ENCODE results near the gene RORC. TPM values are rescaled to one million over a fixed set of nuclear protein-coding genes. Genes with fewer than 3 reads are reported as not detected.
"Not testable (repeated sequence)": the region's sequence is repeated elsewhere in the genome, so short reads cannot be mapped to it uniquely, and the experiment has no call there.

Gene RORC
- total RNA-seq, 1 donor from 2014 or later: not detected

DNA sequence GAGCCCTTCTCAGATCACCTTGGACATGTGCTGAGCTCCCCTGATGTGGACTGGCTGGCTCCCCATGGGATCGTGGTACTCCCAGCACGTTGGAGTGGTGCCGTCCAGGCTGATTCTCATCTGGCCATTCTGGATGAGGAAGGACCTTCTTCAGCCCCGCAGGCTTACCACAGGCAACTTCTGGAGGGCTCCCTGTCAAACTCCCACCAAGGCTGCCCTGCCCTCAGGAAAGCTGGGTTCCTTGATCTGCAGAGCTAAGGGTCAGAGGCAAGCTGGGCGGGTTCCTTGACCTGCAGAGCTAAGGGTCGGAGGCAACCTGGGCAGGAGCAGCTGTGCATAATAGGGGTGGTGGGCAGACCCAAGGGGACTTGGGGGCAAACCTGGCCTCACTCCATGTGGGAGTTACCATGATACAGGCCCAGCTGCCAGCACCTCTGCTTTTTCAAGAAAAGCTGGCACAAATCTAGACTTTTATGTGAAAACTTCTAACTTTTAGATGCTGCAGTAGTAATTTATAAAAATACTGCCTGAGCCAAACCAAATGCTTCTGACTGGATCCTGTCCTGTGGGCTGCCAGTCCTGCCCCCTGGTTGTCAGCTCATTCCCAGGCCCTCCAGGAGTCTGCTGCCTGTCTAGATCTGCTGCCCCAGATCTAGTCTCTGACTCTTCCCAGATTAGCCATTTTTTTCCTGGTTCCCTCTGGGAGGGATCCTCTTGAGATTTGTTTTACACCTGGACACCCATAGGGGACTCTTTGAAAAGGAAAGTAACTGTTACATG is 27.5 kb upstream of the RORC start:
- H3K9me3 Mint-ChIP-seq: no peaks in the 10 kb centered on the region
- no peak overlapping the region for H3K4me3 Mint-ChIP-seq
- no peaks in the 10 kb centered on the region for H3K36me3 Mint-ChIP-seq
- DNase-seq (ENCODE audit: low spot score in 2 of 2, unreplicated experiment in 2 of 2): no peak
- no peak overlapping the region for H3K27ac Mint-ChIP-seq
- H3K27me3 Mint-ChIP-seq (ENCODE audit: low read depth): no peaks in the 10 kb centered on the region
- TF ChIP-seq, protein P1, sequence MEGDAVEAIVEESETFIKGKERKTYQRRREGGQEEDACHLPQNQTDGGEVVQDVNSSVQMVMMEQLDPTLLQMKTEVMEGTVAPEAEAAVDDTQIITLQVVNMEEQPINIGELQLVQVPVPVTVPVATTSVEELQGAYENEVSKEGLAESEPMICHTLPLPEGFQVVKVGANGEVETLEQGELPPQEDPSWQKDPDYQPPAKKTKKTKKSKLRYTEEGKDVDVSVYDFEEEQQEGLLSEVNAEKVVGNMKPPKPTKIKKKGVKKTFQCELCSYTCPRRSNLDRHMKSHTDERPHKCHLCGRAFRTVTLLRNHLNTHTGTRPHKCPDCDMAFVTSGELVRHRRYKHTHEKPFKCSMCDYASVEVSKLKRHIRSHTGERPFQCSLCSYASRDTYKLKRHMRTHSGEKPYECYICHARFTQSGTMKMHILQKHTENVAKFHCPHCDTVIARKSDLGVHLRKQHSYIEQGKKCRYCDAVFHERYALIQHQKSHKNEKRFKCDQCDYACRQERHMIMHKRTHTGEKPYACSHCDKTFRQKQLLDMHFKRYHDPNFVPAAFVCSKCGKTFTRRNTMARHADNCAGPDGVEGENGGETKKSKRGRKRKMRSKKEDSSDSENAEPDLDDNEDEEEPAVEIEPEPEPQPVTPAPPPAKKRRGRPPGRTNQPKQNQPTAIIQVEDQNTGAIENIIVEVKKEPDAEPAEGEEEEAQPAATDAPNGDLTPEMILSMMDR (IDR thresholded peaks at IDR 0.05; ENCODE audit: unreplicated experiment): no peak
- peaks cover 21% of the 10 kb centered on the region for H3K4me1 Mint-ChIP-seq

DNA sequence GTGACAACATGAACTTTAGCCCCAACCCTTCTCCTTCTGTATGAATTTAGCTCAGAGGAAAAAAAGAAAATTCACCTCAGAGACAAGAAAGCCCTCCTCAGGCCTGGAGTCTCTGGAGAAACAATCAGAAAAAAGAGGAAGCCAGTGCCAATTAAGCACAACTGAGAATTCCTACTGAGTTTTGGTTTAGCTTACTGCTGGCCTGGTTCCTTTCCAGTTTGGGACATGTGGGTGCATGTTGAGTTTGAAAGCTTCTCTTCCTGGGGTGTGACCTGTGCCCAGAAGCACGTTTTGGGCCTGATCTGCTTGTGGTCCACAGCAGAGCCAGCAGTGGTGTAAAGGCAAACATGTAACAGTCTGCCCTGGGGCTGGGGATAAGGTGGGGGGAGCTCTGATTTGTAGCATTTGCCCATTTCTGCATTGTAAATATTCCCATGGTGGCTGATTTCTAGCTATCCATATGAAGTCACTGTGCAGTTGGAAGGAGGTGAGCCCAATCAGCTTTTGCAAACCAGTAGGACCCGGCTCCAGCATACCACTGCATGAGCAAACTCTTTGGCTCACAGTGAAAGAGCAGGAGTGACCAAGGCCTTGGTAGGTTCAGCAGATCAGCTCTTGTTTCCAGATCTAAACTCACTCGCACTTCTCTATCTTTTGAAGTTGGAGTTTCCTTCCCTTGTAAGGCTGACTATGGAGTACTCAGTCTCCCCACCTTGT is 26.6 kb upstream of the RORC start:
- TF ChIP-seq, protein P1 (IDR thresholded peaks at IDR 0.05; ENCODE audit: unreplicated experiment): no peak
- Mint-ChIP-seq H3K27ac (no peak overlapping the region), H3K4me3 (no peak overlapping the region), H3K9me3 (no peaks in the 10 kb centered on the region), H3K27me3 (ENCODE audit: low read depth) (no peaks in the 10 kb centered on the region), H3K4me1 (peaks cover 23% of the 10 kb centered on the region), H3K36me3 (no peaks in the 10 kb centered on the region)
- no peak for DNase-seq (ENCODE audit: low spot score in 2 of 2, unreplicated experiment in 2 of 2)

DNA sequence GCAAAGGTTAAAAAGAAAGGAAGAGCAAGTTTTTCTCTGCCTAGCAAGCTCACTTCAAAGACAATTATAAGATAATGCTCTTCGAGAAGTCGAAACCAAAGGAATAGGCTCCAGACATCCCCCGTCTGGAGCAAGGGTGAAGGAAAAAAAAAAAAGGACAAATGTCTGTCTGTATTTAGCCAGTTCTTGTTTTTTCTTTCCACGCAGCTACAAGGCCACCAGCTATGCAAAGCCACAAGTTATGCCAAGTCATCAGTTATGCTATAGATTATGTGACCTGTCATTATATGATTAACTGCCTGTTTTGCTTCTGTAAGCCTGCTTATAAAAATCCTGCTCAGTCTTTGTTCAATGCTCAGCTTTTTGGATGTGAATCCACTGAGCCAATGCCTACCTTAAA is 24.3 kb upstream of the RORC start:
- TF ChIP-seq, protein P1 (IDR thresholded peaks at IDR 0.05; ENCODE audit: unreplicated experiment): no peak
- H3K36me3 Mint-ChIP-seq: no peaks in the 10 kb centered on the region
- no peaks in the 10 kb centered on the region for H3K9me3 Mint-ChIP-seq
- H3K27ac Mint-ChIP-seq: peak overlapping the region; percentile 80
- peaks cover 2% of the 10 kb centered on the region for H3K27me3 Mint-ChIP-seq (ENCODE audit: low read depth)
- peaks cover 21% of the 10 kb centered on the region for H3K4me1 Mint-ChIP-seq
- peak in 1 of 2 experiments; percentile 24 for DNase-seq (ENCODE audit: low spot score in 2 of 2, unreplicated experiment in 2 of 2)
- no peak overlapping the region for H3K4me3 Mint-ChIP-seq

DNA sequence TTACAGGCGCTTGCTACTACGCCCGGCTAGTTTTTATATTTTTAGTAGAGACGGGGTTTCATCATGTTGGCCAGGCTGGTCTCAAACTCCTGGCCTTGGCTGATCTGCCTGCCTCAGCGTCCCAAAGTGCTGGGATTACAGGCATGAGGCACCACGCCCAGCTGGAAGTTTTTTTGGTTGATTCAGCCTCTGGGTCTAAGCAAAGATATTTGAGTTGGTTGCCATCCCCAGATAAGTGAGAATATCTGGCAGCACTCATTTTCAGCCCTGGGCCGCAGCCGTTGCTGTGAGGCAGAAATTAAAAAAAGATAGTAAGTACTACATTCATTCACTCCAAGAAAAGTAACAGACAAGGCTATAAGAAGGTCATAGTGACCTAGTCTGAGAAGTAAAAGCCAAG is 23.9 kb upstream of the RORC start:
- H3K27me3 Mint-ChIP-seq (ENCODE audit: low read depth); H3K9me3 Mint-ChIP-seq; H3K36me3 Mint-ChIP-seq; H3K4me3 Mint-ChIP-seq: not testable (repeated sequence)
- Mint-ChIP-seq H3K4me1 (peaks cover 17% of the 10 kb centered on the region), H3K27ac (peak overlapping the region; percentile 80)
- DNase-seq (ENCODE audit: low spot score in 2 of 2, unreplicated experiment in 2 of 2): peak in 1 of 2 experiments; percentile 31

DNA sequence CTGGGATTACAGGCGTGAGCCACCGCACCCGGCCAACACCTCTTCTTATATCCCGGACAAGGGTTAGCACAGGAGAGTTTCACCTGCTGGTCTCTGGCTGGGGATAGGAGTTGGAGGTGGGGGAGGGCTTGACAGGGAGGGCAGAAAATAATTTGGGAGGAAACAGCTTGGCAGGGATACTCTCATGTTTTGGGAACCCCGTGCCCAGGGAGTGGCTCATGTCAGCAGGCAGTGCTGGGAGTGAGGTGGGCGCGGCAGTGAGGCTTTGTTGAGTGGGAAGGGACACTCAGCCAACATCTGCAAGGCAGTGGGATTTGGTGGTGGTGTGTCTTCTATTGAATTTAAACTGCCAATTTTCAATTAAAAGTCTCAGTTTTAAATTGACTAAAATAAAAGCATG is 23.1 kb upstream of the RORC start:
- DNase-seq (ENCODE audit: low spot score in 2 of 2, unreplicated experiment in 2 of 2): peak in 1 of 2 experiments; percentile 19
- peaks cover 17% of the 10 kb centered on the region for H3K4me1 Mint-ChIP-seq
- TF ChIP-seq, protein P1 (IDR thresholded peaks at IDR 0.05; ENCODE audit: unreplicated experiment): no peak
- H3K4me3 Mint-ChIP-seq: no peak overlapping the region
- H3K9me3 Mint-ChIP-seq: no peaks in the 10 kb centered on the region
- peaks cover 3% of the 10 kb centered on the region for H3K27me3 Mint-ChIP-seq (ENCODE audit: low read depth)
- H3K27ac Mint-ChIP-seq: no peak overlapping the region
- no peaks in the 10 kb centered on the region for H3K36me3 Mint-ChIP-seq

DNA sequence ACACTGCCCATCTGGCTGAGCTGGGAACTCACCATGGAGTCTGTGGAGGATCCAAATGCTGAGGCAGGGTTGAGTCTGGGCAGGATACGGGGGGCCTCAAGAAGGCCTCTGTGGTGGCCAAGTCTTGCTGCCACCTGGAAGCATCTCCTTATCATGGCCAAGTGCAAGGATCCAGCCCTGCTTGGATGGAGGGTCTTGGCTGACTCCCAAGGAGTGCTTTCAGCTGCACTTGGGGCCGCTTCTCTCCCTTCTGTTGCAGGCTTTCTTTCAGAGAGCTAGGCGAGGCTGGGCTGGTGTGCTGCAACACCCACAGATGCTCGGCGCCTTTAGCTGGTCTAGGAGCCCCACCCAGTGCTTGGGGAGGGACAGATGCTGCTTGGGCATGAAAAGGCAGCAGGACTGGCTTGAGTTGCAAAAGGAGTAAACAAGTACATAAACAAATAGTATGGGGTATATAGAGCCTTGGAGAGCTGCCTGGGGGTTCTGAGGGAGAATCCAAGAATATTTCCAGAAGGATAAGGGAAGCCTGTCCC is 21.9 kb upstream of the RORC start, which contains the start of gene THEM5:
Gene THEM5, minus strand, starts transcription at position 302 of the 533 bp plus-strand sequence. Its CDS starts 147 bp downstream, at position 155.
- DNase-seq (ENCODE audit: low spot score in 2 of 2, unreplicated experiment in 2 of 2): no peak
- TF ChIP-seq, protein P1 (IDR thresholded peaks at IDR 0.05; ENCODE audit: unreplicated experiment): no peak
- Mint-ChIP-seq H3K36me3 (no peaks in the 10 kb centered on the region), H3K4me1 (peaks cover 17% of the 10 kb centered on the region), H3K4me3 (no peak within 1 kb of the TSS), H3K27me3 (ENCODE audit: low read depth) (peaks cover 6% of the 10 kb centered on the region), H3K27ac (peak within 1 kb of the TSS; percentile 64), H3K9me3 (no peaks in the 10 kb centered on the region)
